COLO829 (cell line): Measurements from ENCODE around the gene BHLHA15.
"Not testable (repeated sequence)": the region's sequence is repeated elsewhere in the genome, so short reads cannot be mapped to it uniquely, and the experiment has no call there.

ENCODE experiments used
- DNase-seq: peaks from one replicate; pipeline ENCODE4 v3.0.0; 2012; ENCODE audit warnings: low spot score

BHLHA15 gene

DNA sequence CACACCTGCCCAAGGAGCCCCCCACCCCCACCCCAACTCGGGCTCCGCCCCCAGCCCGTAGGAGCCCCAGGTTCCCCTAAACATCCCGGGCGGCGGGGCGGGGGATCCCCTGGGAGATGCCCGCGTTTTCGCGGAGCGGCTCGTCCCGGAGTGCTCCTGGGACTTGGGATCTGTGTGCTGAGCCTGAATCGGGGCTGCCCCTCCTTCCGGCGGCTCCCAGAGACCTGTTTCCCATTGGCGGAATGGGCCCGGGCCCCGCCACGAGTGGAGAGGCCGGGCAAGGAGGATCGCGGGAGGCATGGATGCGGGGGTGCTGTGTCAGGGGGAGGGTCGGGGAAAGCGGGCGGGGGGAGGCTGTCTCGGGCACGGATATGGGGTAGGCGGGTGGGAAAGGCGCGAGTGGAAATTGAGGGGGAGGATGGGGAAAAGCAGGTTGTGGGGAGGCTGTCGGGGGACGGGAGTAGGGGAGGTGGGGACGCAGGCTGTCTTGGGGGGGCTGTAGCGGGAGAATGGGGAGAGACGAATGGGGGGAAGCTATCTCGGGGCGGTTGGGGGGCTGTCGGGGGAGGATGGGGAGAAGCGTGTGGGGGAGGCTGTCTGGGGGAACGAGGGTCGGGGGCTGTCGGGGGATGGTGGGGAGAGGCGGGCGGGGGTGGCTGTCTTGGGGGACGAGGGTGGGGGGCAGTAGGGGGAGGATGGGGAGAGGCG, 572 bp upstream of the BHLHA15 start:
- no peak for DNase-seq

DNA sequence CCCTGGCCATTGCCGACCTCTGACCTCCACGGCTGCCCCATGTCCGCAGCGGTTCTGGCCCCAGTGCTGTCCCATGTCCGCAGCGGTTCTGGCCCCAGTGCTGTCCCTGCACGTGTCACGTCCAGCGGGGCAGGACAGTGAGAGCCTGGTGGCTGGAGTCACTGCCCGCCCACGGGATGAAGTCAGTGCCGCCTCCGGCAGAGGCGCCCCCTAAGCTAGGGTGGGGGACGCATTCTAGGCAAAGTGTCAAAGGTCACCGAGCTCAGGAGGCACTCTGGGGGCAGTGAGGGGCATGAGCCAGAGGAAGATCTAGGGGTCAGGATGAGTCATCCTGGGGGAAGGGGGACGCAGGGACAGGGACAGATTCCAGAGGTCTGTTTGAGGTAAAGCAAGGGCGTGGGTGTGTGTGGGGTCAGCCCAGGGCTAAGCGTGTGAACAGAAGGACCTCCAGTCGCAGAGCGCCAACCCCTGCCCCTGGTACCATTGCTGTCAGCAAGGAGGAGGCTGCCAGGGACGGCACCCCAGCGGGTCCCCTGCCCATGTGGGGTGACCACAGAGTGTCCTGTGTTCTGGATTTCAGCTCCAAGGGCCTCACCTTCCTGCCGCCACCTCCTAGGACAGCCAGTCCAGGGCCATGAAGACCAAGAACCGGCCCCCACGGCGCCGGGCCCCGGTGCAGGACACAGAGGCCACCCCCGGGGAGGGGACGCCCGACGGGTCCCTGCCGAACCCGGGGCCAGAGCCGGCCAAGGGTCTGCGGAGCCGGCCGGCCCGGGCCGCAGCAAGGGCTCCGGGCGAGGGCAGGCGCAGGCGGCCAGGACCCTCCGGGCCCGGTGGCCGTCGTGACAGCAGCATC, 665 bp downstream of the BHLHA15 start:
- no peak for DNase-seq

GRCh38 chr7:98212532-98213041, 1.3 kb downstream of the BHLHA15 start:
- DNase-seq: no peak

DNA sequence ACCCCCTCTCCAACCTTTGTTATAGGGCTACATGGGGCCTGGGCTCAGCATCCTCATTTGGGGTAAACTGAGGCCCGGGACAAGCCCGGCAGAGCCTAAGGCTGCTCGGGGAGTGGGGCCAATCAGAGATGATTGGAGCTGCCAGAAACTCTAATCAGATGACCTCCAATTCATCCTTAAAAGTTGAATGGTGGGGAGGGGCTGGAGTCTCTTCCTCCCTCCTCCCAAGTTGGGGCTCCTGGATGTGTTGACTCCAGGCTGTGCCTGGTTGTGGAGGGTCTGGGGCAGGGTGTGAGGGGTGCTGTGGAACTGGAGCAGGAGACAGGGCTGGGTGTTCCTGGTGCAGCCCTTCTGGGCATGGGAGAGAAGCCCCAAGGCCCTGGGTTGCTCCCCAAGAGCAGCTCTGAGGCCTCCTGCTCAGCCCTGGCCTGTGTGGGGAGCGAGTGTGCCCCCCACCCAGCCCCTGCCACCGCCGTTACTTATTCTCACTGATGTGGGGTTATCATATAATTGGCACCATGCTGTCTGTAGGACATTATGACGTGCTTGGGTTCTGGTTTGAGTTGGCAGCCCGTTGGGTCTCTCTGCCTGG, 2.2 kb downstream of the BHLHA15 start:
- DNase-seq: no peak

DNA sequence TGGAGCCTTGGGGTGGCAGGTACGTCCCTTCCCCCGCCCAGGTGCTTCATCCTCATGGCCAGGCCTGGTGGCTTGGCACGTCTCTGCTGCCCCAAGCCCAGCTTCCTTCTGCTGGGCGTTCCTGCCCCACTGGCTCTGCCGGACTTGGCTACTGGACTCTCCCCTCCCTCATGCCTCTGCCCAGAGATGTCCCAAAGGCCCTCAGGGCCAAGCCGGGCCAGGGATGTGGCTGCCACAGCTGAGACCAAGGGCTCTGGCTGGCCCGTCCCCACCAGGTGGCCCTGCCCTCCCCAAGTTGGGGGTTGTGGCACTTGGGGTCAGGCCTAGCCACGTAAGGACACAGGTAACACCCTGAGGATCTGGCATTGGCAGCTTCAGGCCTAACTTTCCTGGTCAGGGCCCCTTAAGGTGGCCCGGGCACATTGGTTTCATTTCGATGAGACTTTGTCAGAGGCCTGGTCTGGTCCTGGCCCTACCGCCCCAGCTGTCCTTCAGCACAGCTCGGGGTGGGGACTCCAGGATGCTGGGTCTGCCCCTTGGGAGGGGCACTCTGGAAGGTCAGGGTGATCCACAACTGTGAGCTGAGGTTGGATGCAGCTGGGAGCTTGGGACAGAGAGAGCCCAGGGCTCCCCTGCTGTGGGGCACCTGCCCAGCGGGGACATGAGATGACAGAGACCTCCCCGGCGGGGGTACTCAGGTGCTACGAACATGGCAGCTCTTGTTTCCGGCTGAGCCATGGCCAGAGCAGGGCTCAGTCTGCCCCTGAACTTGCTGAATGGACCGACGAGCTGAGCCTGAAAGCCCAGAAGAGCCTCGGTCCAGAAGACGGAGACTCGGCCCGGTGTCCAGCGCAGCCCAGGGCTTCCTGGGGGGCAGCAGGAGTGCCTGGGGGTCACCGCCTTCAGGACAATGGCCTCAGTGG, 2.9 kb downstream of the BHLHA15 start:
- DNase-seq: no peak

DNA sequence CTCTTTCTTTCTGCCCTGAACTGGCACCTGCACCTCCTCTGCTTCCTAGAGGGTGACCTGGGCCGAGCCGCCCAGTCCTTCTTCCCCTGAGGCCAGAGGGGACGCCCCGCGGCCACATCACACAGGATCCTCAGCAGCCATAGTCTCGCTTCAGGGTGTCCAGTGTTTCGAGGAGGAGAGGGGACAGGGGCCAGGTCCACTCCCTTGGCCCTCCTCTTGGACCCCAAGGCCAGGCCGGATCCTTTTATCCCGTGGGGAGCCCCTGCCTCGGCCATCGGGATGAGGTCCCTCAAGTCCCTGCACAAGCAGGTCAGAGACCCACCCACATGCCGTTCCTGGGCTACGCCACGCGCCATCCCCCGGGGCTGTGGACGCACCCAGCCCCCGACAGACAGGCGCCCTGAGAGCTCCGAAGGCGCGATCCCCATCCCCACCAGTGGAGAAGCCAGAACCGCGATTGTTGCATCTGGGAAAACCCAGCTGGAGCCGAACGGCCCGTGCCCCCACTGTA, 3.6 kb downstream of the BHLHA15 start:
- no peak for DNase-seq

GRCh38 chr7:98215561-98216495, 4.6 kb downstream of the BHLHA15 start:
- no peak for DNase-seq

GRCh38 chr7:98216941-98217622, 5.8 kb downstream of the BHLHA15 start:
- DNase-seq: no peak

GRCh38 chr7:98217623-98218582, 6.7 kb downstream of the BHLHA15 start:
- DNase-seq: peak; percentile 87

- DNase-seq: not testable (repeated sequence)
Observed at GRCh38 chr7:98219382-98219781, 8.1 kb downstream of the BHLHA15 start.

DNA sequence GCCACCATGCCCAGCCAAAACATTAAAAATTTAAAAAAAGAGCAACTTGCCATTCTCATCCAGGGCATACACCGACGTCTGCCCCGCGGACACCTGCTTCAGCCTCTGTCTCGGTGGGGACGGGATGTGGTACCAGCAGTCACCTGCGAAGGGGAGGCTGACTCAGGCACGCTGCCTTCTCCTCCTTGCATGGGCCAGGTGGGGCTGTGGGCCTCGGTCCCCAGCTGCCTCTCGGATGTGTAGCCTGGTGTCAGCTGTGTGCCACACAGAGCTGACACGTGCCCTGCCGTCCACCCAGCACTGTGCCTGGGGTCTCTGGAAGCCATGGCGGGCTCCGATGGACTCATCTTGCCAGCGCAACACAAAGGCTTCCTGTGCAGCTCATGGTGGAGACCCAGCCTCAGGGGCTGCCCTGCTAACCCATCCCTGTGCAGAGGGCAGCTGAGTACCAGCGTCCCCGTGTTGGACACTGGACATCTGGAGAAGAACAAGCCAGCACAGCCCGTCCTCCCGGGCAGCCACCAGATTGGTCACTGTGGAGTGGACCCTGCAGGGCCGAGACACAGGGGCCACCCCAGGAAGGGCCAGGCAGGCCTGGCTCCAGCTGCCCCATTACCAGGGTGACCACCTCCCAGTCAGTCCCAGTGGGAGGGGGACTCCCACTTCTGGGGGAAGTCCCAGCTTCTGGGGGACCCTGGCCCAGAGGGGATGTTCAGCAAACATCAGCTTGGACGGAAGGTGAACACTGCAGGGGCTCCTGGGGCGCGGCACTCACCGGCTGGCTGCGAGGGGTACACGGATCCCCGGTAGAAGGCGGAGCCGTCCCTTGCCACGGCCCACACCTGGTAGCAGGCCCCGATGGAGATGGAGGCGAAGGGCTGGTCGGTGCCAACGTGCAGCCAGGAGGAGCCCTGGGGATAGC, 10.6 kb downstream of the BHLHA15 start:
- no peak for DNase-seq

GRCh38 chr7:98222533-98223195, 11.4 kb downstream of the BHLHA15 start:
- no peak for DNase-seq

DNA sequence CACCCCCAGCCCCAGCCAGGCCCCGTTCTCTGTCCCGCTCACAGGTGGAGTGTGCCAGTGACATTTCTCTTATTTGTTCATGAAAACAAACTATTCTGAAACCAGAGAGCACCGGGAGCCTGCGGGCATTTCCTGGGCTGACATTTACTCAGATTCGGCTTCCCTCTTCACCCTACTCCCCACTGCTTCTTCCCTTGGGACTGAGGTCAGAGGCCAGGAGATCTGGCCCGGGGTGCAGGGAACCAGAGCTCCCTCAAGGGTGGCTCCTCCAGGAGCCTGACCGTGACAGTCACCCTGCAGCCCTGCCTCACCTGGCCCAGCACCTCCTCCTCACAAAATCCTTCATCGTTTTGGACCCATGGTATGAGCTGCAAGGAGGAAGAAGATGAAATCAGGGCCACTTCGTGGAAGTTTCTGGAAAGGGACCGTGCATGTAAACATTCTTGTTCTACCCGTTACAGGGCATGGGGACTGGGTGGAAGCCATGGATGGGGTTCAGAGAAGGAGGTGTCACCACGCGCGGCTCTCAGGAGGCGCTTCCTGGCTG, 12.2 kb downstream of the BHLHA15 start:
- DNase-seq: no peak

GRCh38 chr7:98223898-98224700, 12.9 kb downstream of the BHLHA15 start:
- no peak for DNase-seq

DNA sequence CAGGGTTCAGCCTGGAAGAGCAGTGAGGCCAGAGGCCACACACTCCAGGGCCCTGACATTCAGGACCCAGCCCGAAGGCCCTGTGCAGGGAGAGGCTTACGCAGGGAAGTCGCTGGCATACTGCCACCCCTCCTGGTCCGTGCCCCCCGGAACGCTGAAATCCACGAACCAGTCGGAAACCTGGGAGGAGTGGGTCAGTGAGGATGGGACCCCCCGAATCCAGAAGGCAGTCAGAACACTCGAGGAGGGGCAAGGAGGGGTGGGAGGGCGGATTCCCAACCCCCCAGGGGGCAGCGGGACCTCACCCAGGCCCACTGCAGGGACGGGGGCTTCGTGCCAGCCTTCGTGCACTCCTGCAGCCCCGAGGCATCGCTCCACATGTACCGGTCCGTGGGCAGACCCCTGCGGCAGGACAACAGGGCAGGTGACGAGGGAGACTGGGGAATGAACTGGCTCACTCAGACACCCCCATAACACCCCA, 13.5 kb downstream of the BHLHA15 start:
- no peak for DNase-seq
